NCI-H128 (cell line): Measurements from ENCODE around the gene FRMD1.

Experiments used
- DNase-seq: peaks from one replicate; lab custom pipeline; 2025; ENCODE audit not compliant: unreplicated experiment; lab: John Stamatoyannopoulos, UW

The FRMD1 gene

DNA sequence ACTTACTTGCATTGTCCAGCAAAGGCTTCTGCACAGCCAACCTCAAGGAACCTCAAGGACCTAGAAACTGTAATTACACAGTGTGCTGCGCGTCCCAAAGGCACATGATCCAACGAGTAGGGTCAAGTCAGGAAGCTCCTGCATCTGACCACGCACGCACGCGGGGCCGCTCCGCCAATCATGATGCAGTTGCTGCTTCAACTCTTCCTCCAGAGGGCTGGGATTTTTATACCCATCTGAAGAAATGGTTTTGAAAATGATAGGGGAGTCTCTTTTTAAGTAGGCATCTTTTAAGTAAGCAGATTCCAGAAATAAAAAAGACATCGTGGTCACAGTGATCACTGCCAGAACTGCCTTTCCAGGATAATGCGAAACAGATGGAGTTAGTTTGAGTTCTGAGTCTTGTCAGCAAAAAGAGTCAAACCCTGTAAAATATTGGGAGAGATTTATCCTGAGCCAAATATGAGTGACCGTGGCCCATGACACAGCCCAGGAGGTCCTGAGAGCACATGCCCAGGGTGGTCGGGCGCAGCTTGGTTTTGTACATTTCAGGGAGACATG, 47.5 kb downstream of the FRMD1 start:
- DNase-seq, result no peak

DNA sequence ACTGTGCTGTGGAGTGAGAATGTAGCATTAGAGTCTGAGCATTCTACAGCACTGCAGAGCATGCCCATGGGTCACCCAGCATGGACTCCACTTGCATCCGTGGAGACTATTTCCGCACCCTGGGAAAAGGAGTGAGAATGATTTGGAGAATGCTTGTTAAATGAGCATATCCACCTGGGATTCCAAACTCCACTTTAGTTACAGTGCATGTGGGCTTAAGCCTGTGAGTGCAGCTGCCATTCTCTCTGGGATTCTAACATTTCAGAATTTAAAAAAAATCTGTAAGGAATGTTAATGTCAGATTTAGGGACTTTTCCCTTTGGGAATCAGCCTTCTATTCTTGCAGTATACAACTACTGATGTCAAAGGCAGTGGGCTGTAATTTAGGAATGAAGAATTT, 48.1 kb downstream of the FRMD1 start:
- DNase-seq, result no peak

DNA sequence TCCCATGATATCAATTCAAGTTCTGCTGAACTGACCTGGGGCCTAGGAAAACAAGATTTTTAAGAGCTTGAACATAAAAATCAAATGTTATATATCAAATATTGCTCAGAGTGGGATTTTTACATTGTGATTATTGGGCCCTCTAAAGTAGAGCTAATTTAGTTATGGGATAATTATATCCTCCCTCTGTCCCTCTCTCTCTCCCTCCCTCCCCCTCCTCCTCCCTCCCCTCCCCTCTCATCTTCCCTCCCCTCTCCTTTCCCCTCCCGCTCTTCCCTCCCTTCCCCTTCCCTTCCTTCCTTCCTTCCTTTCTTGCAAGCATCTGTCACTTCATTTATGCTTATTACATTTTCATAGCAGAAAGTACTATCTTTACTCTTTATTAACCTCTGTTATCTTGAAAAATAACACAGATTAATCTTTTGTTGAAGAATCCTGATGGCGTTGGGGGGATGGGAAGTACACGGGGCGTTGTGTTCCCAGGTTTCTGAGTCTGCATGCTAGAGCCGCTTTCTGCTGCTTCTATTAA, 48.7 kb downstream of the FRMD1 start:
- no peak for DNase-seq

DNA sequence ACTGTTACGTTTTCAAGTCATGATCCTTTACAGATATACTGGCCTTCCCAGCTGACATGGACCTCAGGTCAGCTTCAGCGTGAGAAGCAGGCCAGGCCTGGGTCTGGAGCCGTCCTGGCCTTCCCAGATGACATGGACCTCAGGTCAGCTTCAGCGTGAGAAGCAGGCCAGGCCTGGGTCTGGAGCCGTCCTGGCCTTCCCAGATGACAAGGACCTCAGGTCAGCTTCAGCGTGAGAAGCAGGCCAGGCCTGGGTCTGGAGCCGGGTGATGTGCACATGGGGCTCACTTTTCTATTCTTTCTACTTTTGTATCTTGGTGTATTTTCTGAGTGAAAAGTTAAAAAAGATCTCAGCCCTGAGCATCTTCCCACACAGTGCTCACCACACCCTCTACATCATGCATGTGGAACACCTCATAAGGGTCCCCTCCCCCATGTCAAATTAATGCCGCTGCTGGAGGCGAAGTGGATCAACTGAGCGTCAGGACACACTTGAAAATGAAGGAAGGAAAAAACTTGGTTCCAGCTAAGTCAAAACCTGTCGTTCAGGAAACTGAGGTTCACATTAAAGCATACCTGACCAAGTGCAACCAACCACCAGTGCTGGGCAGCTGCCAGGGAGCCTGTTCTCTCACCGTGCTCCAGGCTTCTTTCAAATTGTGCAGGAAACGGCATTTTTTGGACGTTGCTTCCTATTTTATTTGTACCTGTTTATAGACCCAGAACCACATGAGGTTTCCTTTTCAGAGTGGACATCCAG, 49.4 kb downstream of the FRMD1 start:
- DNase-seq, result no peak

DNA sequence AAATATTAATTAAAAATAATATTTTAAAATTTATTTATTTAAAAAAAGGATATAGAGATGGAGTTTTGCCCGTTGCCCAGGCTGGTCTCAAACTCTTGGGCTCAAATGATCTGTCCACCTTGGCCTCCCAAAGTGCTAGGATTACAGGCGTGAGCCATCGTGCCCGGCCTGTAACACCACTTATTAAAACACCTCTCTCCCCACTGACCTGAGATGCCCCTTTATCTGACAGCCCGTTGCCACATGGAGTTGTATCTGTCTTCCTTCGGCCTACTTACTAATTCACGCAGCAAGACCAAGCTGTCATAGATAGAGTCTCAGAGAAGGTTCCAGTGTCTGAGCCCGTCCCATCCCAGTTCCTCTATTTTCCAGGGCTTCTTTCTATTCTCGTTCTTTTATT, 50.8 kb downstream of the FRMD1 start:
- DNase-seq, result no peak

DNA sequence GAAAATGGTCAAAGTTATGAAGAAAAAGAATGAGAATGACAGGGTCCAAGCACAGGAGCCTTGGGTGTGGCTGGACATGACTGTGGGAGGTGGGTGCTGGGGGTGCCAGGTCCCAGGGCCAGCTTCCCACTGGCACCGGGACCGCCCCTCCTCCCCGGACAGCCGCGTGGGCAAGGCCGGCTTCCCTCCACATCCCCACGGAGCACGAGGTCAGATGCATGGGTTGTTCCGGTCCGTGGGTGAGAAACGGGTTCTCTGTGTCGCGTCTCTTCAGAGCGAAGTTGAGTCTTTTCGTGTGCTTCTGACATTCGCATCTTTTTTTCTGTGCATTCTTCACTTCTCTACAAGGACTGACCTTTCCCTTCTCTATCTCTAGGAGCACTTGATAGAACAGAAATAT, 51.5 kb downstream of the FRMD1 start:
- no peak for DNase-seq

DNA sequence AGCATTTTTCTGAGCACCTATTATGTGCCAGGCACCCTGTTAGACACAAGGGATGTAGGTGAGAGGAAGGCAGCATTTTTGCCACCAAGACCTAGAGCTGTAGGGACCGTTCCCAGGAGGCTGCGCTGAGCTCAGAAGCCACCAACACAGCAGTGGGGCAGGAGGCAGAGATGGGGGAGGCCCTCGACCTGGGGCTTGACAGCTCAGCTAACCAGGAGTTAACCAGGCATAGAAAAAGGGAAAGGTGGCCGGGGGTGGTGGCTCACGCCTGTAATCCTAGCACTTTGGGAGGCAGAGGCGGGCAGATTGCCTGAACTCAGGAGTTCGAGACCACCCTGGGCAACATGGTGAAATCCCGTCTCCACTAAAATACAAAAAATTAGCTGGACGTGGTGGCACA, 52.1 kb downstream of the FRMD1 start:
- no peak for DNase-seq

DNA sequence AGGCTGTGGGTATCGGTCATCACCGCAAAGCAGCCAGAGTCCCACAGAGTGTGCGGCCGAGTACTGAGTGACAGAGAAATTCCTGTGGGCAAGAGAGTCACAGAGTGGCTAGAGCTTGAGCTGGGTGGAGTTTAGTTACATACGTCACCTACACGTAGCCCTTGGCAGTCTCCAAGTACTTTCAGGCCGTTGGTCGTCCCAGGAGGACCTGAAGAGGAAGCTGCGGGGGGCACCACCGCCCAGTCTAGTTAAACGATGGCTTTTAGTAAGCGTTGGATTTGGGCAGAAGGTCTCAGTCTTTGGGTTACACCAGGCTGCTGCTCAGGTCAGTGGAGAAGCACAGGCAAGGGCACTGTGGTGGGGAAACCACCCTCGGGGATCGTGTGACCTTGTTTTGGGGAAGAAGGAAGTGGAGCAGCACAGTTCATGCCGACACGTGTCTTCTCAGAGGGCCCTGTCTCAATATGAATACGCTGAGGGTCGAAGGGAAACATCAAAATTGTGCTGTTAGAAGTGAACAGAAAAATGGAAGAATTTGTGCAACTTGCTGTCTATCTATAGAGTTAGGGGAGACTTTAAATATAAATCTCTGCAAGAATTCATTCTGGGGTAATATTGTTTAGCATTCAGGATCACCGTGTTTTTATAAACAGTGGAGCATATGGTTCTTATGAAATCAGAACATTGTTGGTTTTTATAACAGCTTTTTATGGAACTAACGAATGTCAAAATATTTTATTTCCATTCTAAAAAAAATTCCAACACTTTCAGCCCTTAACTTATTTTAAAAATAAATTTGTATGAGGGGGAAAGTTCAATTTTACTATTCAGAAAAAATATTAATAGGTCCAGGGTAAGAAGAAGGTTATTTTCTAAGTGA, 52.9 kb downstream of the FRMD1 start:
- DNase-seq, result no peak

DNA sequence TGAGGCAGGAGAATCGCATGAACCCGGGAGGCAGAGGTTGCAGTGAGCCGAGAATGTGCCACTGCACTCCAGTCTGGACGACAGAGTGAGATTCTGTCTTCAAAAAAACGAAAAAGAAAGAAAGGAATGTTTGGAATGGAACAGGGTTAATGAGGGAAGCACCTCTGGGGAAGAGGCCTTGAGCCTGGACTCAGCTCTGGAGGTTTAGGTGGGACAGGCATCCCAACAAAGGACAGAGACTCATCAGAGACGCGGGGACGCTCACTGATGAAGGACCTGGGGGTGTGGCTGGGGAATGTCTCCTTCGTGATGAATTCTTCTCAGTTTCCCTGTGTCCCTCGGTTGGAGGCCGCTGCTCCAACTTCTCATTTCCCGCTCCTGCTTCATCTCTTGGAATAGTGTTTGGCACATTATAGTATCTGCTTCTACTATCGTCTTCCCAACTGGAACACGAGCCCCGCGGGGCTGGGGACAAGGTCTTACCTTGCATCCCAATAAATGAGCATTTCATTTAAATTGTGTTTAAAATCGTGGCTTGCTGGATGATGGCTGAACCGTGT, 54.0 kb downstream of the FRMD1 start:
- DNase-seq, result no peak

DNA sequence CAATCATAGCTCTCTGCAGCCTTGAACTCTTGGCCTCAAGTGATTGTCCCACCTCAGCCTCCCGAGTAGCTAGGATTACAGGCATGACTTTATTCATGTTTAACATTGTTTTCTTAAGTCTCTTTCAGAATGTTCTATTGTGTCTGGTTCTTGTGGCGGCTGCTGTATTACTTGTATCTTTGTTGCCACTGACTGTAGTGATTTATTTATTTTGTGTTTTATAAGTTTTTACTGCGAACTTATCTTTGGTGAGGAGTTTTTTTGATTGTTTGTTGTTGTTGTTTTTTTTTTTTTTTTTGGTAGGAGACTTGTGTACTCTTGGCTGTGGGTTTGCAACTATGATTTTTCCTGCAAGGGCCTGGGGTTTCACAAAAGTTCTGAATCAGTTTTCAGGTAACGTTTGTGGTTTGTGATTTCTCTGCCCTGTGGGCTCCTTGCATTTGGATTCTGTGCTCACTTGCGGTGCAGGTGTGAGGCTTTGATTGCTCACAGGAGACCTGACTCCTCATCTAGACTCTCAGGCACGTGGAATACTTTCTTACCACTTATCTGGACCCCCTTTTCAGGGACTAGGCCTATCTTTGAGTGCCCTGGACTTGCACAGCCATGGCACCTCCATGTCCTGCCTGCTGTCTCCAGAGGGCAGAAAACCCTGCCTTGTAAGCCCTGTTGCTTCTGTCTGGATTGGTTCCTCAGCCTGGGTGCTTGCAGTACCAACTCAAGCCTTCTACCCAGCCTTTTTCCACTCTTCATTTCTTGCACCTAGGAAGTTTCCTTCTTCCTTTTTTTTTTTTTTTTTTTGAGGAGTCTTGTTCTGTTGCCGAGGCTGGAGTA, 56.3 kb downstream of the FRMD1 start:
- no peak for DNase-seq

DNA sequence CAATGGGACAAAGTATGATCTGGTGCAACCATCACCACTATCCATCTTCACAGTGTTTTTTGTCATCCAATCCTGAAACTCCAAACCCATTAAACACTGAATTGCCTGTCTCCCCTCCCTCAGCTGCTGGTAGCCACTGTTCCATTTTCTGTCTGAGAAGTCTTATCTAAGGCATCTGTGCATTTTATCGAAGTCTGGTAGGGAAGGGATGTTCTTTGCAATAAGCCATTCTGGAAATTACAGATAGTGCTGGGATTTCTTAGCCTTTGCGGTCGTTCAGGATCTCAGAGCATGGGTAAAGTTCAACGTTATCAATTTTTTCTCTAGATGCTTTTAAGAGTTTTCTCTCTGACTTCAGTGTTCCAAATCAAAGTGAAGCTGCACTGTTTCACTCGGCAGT, 57.4 kb downstream of the FRMD1 start:
- no peak for DNase-seq

DNA sequence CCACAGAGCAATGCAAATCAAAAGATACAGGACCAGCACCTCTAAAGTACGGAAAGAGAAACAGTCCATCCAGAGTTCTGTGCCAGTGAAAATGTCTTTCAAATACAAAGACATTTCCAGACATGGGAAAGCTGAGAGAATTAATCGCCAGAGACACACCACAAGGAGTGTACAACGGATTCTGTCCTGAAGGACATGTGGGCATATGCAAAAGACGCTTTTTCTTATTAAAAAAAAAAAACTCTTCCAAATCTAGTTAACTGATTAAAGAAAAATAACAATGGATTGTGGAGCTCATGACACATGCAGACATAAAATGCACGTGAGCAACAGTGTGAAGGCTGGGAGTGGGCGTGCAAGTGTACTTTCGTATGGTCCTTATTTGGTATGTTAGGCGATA, 58.8 kb downstream of the FRMD1 start:
- DNase-seq, result no peak

DNA sequence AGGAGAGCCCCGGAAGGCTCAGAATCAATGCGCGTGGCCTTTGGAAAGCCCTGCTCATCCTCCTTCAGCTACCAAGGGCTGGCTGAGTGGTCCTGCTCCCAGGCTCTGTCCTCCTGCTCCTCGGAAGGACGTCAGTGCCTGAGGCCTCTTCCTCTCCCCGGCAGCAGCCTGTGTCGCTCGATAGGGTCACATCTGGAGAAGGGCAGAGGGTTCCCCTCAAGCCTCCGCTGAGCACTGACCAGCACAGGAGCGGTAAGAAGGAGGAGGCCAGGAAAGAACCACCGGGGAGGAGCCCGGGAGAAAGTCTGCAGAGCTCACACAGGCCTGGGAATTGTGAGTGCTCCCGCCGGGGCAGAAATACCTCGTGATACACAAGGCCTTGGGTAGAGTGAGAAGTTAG, 60.3 kb downstream of the FRMD1 start:
- DNase-seq, result no peak

DNA sequence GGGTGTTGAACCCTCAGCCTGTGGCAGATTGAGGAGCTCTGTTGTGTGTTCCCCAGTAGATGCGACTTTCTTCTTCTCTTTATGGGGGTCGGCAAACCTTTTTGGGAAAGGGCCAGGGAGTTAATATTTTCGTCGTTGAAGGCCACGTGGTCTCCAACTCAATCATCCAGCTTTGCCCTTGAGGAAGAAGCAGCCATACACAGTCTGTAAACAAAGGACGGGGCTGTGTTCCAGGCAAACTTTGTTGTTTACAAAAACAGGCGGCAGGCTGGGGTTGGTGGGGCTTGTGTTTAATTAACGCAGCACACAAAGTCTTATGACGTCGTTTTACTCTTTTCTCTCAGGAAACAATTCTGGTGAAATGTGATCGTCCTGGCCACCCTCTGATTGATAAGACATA, 61.4 kb downstream of the FRMD1 start:
- DNase-seq, result no peak

DNA sequence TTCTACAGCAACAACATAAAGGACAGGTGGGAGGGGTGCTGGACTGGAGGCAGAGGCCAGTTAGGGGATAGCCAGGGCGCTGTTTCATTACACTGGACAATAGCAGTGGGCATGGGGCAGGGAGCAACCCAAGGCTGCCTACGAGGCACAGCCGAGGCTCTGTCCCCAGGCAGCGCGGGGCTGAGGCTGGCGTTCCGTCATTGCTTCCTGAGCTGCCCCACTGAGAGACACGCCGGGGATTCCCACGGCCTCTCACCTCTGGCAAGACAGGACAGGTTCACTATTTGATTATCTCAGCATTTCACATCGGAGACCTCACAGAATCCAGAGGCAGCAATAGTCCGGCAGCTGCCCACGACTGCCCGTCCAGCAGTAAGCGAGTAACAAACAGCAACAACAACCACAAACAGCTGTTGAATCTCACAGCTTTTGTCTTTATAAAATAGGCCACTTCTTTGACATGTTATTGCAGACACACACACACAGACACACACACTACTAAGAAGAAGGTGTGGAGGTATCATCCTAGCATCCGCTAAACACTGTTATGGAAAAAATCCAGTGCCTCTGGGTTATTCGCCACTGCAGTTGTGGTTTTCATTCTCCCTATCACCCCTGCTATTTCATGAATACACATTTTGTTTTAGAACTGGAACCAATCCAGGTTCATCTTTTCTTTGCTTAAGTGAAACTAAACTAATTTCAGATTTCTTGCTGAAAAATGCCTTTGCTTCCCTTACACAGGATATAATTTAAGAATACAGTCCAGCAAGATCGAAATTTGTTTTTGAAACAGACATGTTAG, 62.1 kb downstream of the FRMD1 start:
- no peak for DNase-seq

DNA sequence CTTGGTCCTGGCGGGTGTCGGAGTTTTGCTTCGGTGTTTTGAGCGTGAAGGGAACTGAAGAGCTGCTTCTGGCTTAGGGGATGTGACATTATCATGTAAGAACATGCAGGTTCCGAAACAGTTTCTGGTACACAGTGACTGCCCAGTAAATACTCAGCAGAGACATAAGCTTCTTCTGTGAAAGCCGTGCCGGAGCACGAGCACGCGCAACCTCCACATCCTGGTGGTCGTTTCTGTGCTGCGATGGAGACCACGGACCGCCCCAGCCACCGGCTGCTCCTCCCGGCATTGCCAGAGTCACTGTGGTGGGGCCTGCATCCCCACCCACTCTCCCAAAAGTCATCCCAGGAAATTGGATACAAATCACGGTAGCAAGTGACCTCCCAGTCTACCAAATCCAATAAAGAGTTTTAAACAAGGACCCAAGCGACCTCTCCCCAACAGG, 62.8 kb downstream of the FRMD1 start:
- no peak for DNase-seq

DNA sequence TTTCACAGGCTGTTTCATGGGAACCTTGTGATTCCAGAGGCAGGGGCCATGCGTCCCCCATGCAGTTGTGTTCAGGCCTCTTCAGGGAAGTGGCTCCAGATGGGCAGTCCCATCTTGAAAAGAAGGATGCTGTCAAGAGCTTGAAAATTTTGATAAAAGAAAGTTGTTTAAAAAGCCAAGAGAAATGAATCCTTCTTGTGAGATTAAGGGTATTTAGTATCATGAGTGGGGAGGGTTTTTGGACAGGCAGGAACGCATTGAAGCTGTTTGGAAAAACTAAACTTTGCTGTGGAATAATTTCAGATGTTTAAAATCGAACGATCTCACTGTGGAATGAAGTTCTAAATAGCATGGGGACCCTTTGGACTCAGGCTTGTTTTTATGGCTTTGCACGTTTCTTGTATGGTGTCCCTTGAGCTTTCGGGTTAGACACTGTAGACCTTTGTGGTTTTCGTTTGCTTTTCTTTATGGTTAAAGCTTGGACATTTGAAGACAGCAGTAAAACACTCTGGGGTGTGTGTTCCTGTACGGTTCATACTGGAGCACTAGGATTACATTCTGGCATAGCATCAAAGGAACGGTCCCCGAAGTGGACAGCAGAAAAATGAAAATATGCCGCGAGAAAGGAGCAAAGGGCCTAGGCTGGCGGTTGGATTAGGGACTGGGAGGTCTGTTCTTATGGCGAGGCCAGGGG, 63.4 kb downstream of the FRMD1 start:
- DNase-seq, result no peak

DNA sequence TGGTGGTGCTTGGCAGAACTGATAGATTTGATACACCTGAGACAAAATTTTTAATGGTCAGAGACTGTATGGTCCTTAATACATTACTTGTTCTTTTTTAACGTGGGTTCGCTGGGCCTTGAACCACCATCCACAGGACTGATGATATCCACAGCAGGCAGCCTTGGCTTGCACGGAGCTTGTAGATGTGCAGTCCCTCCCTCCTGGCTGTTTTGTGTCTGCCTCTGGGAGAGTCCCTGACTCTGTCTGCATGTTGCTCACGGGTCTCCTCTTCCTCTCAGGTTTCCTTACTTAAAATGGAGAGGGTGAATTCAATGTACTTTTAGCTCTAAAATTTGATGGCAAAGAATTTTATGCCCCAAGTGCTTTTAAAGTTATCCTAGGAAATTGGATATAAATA, 64.0 kb downstream of the FRMD1 start:
- DNase-seq, result no peak

DNA sequence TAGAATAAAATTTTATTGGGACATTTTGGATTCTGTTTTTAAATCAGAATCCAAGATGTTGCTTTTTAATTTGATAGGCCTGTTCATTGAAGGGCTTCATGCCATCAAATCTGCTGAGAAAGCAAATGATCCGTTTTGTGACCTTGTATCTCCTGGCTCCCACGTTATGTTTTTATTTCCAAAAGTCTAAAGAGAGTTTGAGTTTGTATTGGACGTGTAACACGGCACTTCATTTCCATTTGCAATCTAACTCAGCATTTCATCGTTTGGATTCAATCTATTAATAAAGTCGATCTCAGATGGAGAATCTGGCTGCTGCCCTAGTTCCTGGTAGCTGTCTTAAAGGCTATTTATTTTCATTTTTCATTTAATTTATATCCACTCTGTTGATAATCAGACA, 64.6 kb downstream of the FRMD1 start:
- DNase-seq, result no peak
